ENCODE measurements around the gene KRTAP16-1.
A peak's percentile ranks its signal among the peaks of the same experiment; 100 is the strongest.

KRTAP16-1 gene

DNA sequence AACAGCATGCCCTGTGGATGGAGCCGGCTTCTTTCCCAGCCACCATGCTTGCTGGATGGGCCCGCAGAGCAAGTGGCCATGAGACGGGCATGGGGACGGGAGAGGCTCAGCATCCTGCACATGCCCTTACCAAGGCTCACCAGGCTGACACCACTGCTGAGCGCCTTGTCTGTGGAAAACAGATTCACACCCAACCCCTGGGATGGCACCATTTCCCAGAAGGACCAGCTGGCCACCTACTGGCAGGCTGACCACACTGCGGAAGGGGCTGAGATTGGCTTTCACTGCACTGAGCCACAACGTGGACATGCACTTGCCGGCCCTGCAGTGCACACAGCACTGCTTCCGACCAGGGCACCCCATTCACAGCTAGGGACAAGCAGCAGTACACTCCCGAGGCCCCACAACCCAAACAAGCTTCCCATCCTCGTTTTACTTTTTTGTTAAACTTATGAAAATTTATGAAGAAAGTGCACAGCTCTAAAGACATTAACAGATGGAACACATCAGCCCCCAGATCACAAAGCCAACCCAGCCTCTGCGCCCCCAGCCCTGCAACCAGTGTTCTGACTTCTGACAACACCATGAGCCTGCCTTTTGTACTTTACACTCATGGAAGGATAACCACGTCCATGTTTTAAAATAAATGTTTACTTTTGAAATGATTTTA, 20.3 kb upstream of the KRTAP16-1 start:
- peak in 4 of 14 donors; percentile 2 to 17 (median 6) for DNase-seq

DNA sequence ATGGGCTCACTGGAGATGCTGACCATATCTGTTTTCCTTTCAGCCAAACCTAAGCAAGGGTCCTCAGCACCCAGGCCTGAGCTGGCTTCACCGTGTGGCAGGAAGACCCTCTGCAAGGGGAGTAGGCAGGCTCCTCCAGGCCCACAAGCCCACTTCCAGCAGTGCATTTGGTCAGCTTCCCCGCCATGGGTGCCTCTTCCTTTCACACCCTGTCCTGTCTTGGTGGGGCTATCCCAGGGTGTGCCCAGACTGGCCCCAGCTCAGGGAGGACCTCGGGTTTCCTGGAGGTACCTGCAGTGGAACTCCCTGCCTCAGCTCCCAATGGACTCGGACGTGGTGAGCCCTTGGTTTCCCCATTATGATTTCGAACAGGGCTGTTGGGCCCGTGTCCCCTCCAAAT, 19.1 kb upstream of the KRTAP16-1 start:
- DNase-seq: no peak

- DNase-seq: no peak
Measured at GRCh38 chr17:41327411-41328120, 18.5 kb upstream of the KRTAP16-1 start.

GRCh38 chr17:41326173-41327145, 17.4 kb upstream of the KRTAP16-1 start:
- DNase-seq: no peak

GRCh38 chr17:41325611-41326010, 16.5 kb upstream of the KRTAP16-1 start:
- no peak for DNase-seq

- DNase-seq: no peak
Measured at GRCh38 chr17:41325126-41325525, 16.0 kb upstream of the KRTAP16-1 start.

DNA sequence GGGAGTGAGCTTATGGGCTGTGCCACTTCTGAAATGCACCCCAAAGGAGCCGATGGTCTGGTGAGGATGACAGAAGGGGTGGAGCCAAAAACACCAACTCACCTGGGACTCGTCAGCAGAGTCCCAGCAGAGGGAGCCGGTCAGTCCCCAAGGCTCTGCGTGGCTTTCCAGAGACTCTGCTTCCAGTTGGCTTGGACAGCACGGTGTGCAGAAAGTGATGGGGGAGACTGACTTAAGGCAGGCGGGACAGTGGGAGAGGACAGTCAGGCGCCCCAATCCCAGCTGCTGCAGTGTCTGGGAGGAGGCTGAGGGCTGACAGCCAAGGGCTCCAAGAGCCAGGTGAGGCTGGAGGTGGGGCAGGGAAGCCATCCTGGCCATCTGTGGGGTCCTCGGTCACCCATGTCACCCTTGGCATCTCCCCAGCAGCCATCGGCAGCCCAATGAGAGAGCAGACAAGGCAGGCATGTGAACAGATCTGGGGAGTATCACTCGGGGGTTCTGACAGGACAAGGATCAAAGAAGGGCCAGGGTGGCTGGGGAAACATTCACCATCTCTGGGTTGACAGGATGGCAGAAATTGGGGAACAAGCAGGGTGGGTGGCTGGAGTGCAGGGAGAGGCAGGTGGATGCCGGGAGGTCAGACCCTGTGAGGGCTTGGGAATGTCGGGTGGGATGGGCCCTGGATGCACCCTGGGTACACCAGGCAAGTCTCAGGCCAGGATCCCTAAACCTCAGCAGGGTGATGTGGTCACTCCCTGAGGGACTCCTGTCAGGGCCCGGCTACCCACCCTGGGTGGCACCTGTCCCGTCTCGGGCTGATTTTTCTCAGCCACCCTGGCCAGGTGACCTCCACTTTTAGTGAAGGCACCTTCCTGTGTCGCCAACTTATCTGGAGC, 15.3 kb upstream of the KRTAP16-1 start:
- no peak for DNase-seq

- DNase-seq: no peak
Measured at GRCh38 chr17:41322903-41323895, 14.1 kb upstream of the KRTAP16-1 start.

DNA sequence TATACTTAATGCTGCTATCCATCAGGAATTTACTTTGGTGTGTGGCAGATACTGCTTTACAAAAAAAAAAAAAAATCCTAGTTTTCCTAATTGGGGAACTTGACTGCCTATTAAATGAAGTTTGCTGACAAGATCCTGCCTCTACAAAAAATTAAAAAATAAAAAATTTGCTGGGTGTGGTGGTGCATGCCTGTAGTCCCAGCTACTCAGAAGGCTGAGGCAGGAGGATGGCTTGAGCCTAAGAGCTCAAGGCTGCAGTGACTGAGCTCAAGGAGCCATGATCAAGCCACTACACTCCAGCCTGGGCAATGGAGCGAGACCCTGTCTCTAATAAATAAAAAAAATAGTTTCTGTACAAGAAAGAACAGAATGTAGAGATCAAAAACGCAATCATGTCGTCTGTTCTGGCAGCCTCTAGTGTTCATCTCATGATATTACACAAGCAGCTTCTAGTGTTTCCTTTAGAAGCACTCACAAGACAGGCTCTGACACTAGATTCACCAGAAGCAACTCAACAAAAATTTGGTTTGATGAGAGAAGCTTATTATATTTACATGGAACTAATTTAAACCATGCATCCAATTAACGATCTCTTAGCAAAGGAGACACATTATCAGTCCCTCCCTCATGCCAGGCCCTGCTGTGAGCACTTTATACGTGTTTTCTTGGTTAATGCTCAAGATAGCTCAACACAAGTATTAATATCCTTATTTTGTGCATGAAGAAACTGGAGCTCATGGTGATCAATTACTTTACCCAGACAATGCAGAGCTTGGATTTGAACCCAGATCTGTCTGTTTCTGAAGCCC, 13.2 kb upstream of the KRTAP16-1 start:
- DNase-seq: no peak

GRCh38 chr17:41318231-41318630, 9.1 kb upstream of the KRTAP16-1 start:
- DNase-seq: no peak

- DNase-seq: no peak
Measured at GRCh38 chr17:41315814-41316445, 6.8 kb upstream of the KRTAP16-1 start.

DNA sequence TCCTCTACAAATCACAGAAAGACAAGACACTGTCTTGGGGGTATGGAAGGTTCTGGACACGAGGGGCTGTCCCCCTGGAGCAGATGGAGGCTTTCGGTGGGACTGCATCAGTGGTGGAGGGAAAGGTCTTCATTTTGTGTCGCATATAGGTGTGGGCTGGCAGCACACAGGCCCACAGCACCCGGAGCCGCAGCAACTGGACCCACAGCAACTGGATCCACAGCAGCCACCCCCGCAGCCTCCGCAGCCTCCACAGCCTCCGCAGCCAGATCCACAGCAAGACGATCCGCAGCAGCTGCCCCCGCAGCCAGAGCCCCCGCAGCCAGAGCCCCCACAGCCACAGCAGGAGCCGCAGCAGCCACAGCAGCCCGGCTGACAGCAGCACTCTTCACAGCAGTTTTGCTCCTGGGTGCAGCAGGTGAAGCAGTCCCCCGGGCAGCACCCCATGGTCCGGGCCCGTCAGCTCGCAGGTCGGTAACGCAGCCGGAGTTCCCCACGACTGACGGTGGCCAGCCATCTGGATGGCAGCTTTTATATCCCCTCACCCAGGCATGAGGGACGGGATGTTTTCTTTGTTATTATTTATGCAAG, 6.2 kb upstream of the KRTAP16-1 start, which contains the start of gene KRTAP17-1:
TSS of gene KRTAP17-1 (minus strand) at position 507 of the 591 bp plus-strand sequence. CDS start at position 447, 60 bp downstream.
- DNase-seq: no peak

GRCh38 chr17:41311111-41311510, 2.0 kb upstream of the KRTAP16-1 start:
- DNase-seq: no peak

GRCh38 chr17:41308251-41308917, 725 bp downstream of the KRTAP16-1 start:
- peak in 6 of 14 donors; percentile 8 to 92 (median 15) for DNase-seq

DNA sequence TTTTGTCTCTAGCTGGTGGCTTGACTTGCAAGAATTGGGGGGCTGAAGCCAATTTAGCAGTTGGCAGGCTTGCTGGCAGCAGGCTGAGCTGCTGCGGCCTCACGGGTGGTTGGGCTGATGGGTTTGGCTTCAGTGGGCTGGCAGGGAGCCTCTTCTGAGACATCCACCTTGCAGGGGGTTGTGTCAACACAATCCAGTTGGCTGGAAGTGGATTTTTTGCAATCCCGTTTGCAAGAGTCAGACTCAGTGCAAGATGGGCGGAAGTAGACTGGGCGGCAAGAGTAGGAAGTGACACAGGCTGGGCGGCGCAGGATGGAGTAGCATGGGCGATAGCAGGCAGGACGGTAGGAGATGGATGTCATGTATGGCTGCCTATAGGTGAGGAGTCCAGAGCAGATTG, 1.5 kb downstream of the KRTAP16-1 start:
- peak in 2 of 14 donors; percentile 25 to 86 for DNase-seq

GRCh38 chr17:41304091-41304490, 5.0 kb downstream of the KRTAP16-1 start:
- peak in 1 of 14 donors; percentile 34 for DNase-seq

DNA sequence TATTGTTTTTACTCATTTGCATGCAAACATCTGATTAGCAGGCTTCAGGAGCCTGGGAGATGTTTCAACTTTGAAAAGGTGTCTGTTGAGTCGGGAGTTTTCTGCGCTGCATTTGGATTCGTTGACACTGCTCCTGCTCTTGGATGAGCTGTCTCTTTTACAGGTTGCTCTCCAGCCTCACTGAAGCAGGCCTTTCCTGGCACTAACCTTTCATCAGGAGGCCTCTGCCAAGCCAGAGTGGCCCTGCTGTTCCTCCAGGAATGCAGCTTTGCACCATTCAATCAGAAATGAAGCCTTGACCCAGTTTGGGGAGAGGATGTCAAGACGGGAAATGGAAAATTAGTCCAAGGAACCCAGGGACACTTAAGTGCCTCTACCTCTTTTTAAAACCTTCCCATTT, 6.1 kb downstream of the KRTAP16-1 start:
- DNase-seq: peak in 1 of 14 donors; percentile 58
